Spleen (tissue), 11 donors: Measurements from ENCODE around the gene GNB3. TPM values are rescaled to one million over a fixed set of nuclear protein-coding genes. Genes with fewer than 3 reads are reported as not detected.

Experiments
- DNase-seq: peaks from one replicate; pipeline ENCODE4 v3.0.0-alpha.2; 2020
- H3K27ac ChIP-seq, 8 donors: fragments of 200-600 bp; sonication (generic) in 7 of 8; 1 replicate in 4 of 8; 2 replicates in 4 of 8; pipeline versions ENCODE4 v1.5.0 to v1.8.0; 2016 to 2021; ENCODE audit warnings: inconsistent platforms in 4 of 8, mild to moderate bottlenecking in 4 of 8, moderate library complexity in 1 of 8
- H3K27me3 ChIP-seq, 7 donors: fragments of 200-600 bp; sonication (generic) in 6 of 7; replicated peaks in 1 of 7; 1 replicate in 4 of 7; 2 replicates in 3 of 7; pipeline versions ENCODE4 v1.5.0 to v1.8.0; 2016 to 2021; ENCODE audit warnings: inconsistent platforms in 3 of 7, mild to moderate bottlenecking in 1 of 7
- H3K36me3 ChIP-seq, 6 donors: fragments of 200-600 bp; sonication (generic) in 5 of 6; 1 replicate in 4 of 6; 2 replicates in 2 of 6; pipeline versions ENCODE4 v1.5.0 to v1.8.0; 2016 to 2021; ENCODE audit warnings: inconsistent platforms in 2 of 6
- H3K4me1 ChIP-seq, 6 donors: fragments of 200-600 bp; sonication (generic) in 5 of 6; 1 replicate in 3 of 6; 2 replicates in 3 of 6; pipeline versions ENCODE4 v1.5.0 to v1.8.0; 2016 to 2021; ENCODE audit warnings: inconsistent platforms in 3 of 6
- H3K4me3 ChIP-seq, 8 donors: fragments of 200-600 bp; sonication (generic) in 7 of 8; 1 replicate in 4 of 8; 2 replicates in 4 of 8; pipeline versions ENCODE4 v1.5.0 to v1.8.0; 2016 to 2021; ENCODE audit warnings: inconsistent platforms in 4 of 8, mild to moderate bottlenecking in 4 of 8, moderate library complexity in 2 of 8
- H3K9me3 ChIP-seq, 8 donors: fragments of 200-600 bp; sonication (generic) in 7 of 8; 1 replicate in 4 of 8; 2 replicates in 4 of 8; pipeline versions ENCODE4 v1.5.0 to v1.8.0; 2016 to 2021; ENCODE audit warnings: inconsistent platforms in 4 of 8
- CTCF ChIP-seq, 11 experiments: fragments of 200-600 bp in 7 of 11; fragments of 450-650 bp in 4 of 11; sonication (generic) in 4 of 11; IDR thresholded peaks in 8 of 11; conservative IDR thresholded peaks in 3 of 11; 1 replicate in 7 of 11; 2 replicates in 4 of 11; pipeline versions ENCODE4 v1.4.0 to v1.8.0; 2016 to 2021; ENCODE audit warnings: antibody characterized with exemption in 11 of 11, inconsistent platforms in 4 of 11, mild to moderate bottlenecking in 1 of 11
- POLR2A ChIP-seq, 3 donors: fragments of 450-650 bp; IDR thresholded peaks; one replicate each; pipeline ENCODE4 v1.5.1; 2017; ENCODE audit warnings: antibody characterized with exemption in 3 of 3, mild to moderate bottlenecking in 1 of 3
- POLR2AphosphoS5 ChIP-seq, 3 donors: sonication (generic); formaldehyde crosslinking; IDR thresholded peaks; one replicate each; pipeline ENCODE4 v1.5.1; 2017; ENCODE audit warnings: antibody characterized with exemption in 3 of 3
- WGBS, 5 donors: extraction: QIAGEN DNeasy Blood & Tissue Kit in 3 of 5; methylation state at CpG; one replicate each; pipeline versions ENCODE4 v1.1.5 to v1.1.7; 2013 to 2018; 5-methylcytosine and 5-hydroxymethylcytosine counted together
- intact Hi-C: fragments of 100-400 bp; cut with DNase I; formaldehyde crosslinking; loops from one replicate; pipeline ENCODE4 v1.15.0; 2023; ENCODE audit warnings: low total_unique reads
- polyA plus RNA-seq, 3 donors: library from polyadenylated mRNA; stranded (reverse); fragments of 200-250 nt; gene quantifications; one replicate each; pipeline ENCODE4 v1.2.1, GENCODE V29; 2013
- total RNA-seq, 7 donors: library from RNA; depleted of rRNA in 3 of 7; stranded (reverse); fragments of >200 nt in 3 of 7; fragmentation: NEBNext Ultra II Directional in 4 of 7; extraction: Animal tissue kit (Norgen Biotek cat#: 25700) in 4 of 7; gene quantifications; one replicate each; pipeline versions ENCODE4 v1.1.0 to v1.2.1, GENCODE V29; 2016 to 2021
- donor health status: healthy with polysubstance abuse.
- donor health status: DM: no; HTN: no; CAD: no; lungs with moderate emphysema.
- donor health status: DM: no; HTN: no; CAD: no.
- donor health status: Bipolar disorder and iron deficiency.
- donor health status: healthy.
- donor health status: DM: no; HTN: no; CAD: no.
- donor health status: DM: yes; HTN: yes; CAD: no.

Gene GNB3
- total and polyA plus RNA-seq, 10 donors, result 0.75 to 3.9 (median 1.3) TPM

DNA sequence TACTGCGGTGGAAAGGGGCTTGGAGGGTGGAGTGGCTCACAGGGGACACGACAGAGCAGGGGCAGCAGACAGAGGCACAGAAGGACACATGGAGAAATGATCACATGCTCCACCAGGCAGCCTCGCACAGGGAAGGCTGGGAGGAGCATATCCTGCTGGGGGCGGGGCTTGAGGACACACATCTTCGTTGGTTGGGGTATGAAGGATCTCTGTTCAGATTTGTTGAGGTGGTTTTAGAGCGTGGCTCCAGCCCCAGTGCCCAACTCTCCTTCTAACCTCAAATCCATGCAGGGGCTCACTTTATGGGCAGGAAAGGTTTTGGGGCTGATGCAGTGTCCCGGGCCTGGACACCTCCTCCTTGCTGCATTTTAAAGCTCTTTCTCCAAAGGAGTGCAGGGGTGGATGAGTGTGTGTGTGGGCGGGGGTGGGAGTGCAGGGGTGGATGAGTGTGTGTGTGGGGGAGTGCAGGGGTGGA lies 13.3 kb upstream of the GNB3 start:
- no peak for TF ChIP-seq POLR2A (IDR thresholded peaks at IDR 0.05)
- peak in 1 of 3 donors; percentile 10 for TF ChIP-seq POLR2AphosphoS5 (IDR thresholded peaks at IDR 0.05)
- TF ChIP-seq CTCF (IDR thresholded peaks at IDR 0.05 in 8 of 11, conservative IDR thresholded peaks at IDR 0.05 in 3 of 11), result no peak
- H3K27me3 ChIP-seq, result peaks cover 0 to 81% (median 50%) of the 10 kb centered on the region in 7 donors
- 9 to 20% (median 14%) methylated on average over 7 to 8 of the region's 8 CpGs for WGBS, 5 donors
- peaks cover 4 to 73% (median 55%) of the 10 kb centered on the region in 6 donors for H3K4me1 ChIP-seq
- no peaks in the 10 kb centered on the region for H3K9me3 ChIP-seq
- no peak overlapping the region for H3K27ac ChIP-seq
- intact Hi-C loops, result loop anchor here (10.0 kb wide), 1 partner anchor 73 kb away; the partner anchor contains the start of gene MLF2
- H3K36me3 ChIP-seq, result no peaks in the 10 kb centered on the region
- DNase-seq, result no peak
- peak overlapping the region in 1 of 8 donors; percentile 32 for H3K4me3 ChIP-seq

- H3K27ac ChIP-seq, result peak within 1 kb of the TSS in 7 of 8 donors; percentile 30 to 78 (median 54)
- intact Hi-C loops, result loop anchor here (10.0 kb wide), 1 partner anchor 73 kb away; the partner anchor contains the start of gene MLF2
- no peaks in the 10 kb centered on the region for H3K9me3 ChIP-seq
- DNase-seq, result no peak
- H3K36me3 ChIP-seq, result no peaks in the 10 kb centered on the region
- H3K4me3 ChIP-seq, result peak within 1 kb of the TSS; percentile 53 to 84 (median 58)
- no peak for TF ChIP-seq CTCF (IDR thresholded peaks at IDR 0.05 in 8 of 11, conservative IDR thresholded peaks at IDR 0.05 in 3 of 11)
- no peak for TF ChIP-seq POLR2AphosphoS5 (IDR thresholded peaks at IDR 0.05)
- TF ChIP-seq POLR2A (IDR thresholded peaks at IDR 0.05), result no peak
- WGBS, 5 donors, result 1 to 3% (median 2%) methylated on average over 18 to 59 of the region's 60 CpGs
- H3K4me1 ChIP-seq, result peaks cover 4 to 69% (median 54%) of the 10 kb centered on the region in 6 donors
- H3K27me3 ChIP-seq, result peaks cover 0 to 74% (median 45%) of the 10 kb centered on the region in 7 donors
Measured at GRCh38 chr12:6827982-6828780, 12.5 kb upstream of the GNB3 start, which contains the start of gene P3H3. TSS of gene P3H3 (plus strand) at chr12:6828407. CDS start at chr12:6828441, 34 bp downstream.

GRCh38 chr12:6828781-6829535 lies 11.8 kb upstream of the GNB3 start:
- peaks cover 0 to 3% (median 0%) of the 10 kb centered on the region in 6 donors for H3K36me3 ChIP-seq
- peak; percentile 82 for DNase-seq
- TF ChIP-seq CTCF (IDR thresholded peaks at IDR 0.05 in 8 of 11, conservative IDR thresholded peaks at IDR 0.05 in 3 of 11), result no peak
- peak in 2 of 3 donors; percentile 25 to 50 for TF ChIP-seq POLR2AphosphoS5 (IDR thresholded peaks at IDR 0.05)
- H3K4me1 ChIP-seq, result peaks cover 4 to 69% (median 54%) of the 10 kb centered on the region in 6 donors
- 0 to 2% (median 1%) methylated on average over 36 to 71 of the region's 71 CpGs for WGBS, 5 donors
- H3K4me3 ChIP-seq, result peak overlapping the region; percentile 53 to 84 (median 58)
- peaks cover 0 to 66% (median 45%) of the 10 kb centered on the region in 7 donors for H3K27me3 ChIP-seq
- H3K9me3 ChIP-seq, result no peaks in the 10 kb centered on the region
- intact Hi-C loops, result loop anchor here (10.0 kb wide), 1 partner anchor 74 kb away; the partner anchor contains the start of gene MLF2
- peak overlapping the region in 7 of 8 donors; percentile 30 to 78 (median 54) for H3K27ac ChIP-seq
